Endothelial cell (in vitro differentiated cells): ENCODE results near the gene GSDME. TPM values are rescaled to one million over a fixed set of nuclear protein-coding genes. Genes with fewer than 3 reads are reported as not detected.

Experiments used
- total RNA-seq: library from RNA; stranded (reverse); fragmentation: NEBNext Ultra II Directional; extraction: Animal tissue kit (Norgen Biotek cat#: 25700); gene quantifications from one replicate; pipeline ENCODE4 v1.2.1, GENCODE V29; 2021; ENCODE audit not compliant: unreplicated experiment

The GSDME gene
- total RNA-seq, 1 donor from 2014 or later, result 4.4 TPM

Other genes starting within 250 kb of the GSDME start
- 32.0 TPM for gene PALS2, start 184.0 kb downstream of the GSDME start, total RNA-seq
- 3.1 TPM for gene OSBPL3, start 222.7 kb upstream of the GSDME start, total RNA-seq